Mesenchymal stem cell (in vitro differentiated cells and primary cell): ENCODE data around the gene HACE1.
A peak's percentile ranks its signal among the peaks of the same experiment; 100 is the strongest.

Experiments
- DNase-seq: peaks from one replicate; pipeline ENCODE4 v3.0.0-alpha.2; 2013
- H2AFZ ChIP-seq: one replicate; pipeline ENCODE4 v1.6.1; 2013; ENCODE audit warnings: low read depth, mild to moderate bottlenecking, control low read depth, inconsistent platforms, low read length, moderate library complexity
- H2AK5ac ChIP-seq: 2 replicates; pipeline ENCODE4 v1.6.1; 2013; ENCODE audit warnings: low read length, moderate library complexity, mild to moderate bottlenecking, inconsistent platforms; ENCODE audit not compliant: severe bottlenecking
- H2BK120ac ChIP-seq: one replicate; pipeline ENCODE4 v1.6.1; 2013; ENCODE audit warnings: low read depth, mild to moderate bottlenecking, inconsistent platforms, low read length, moderate library complexity
- H2BK12ac ChIP-seq, 2 experiments: one replicate each; pipeline ENCODE4 v1.6.1; 2013; ENCODE audit warnings: inconsistent platforms in 2 of 2, low read length in 2 of 2, mild to moderate bottlenecking in 2 of 2, moderate library complexity in 2 of 2, control low read depth in 1 of 2
- H2BK15ac ChIP-seq: one replicate; pipeline ENCODE4 v1.6.1; 2013; ENCODE audit warnings: mild to moderate bottlenecking, low read depth, inconsistent platforms; ENCODE audit not compliant: poor library complexity, severe bottlenecking
- H2BK5ac ChIP-seq: 2 replicates; pipeline ENCODE4 v1.6.1; 2013; ENCODE audit warnings: low read depth, mild to moderate bottlenecking, low read length, control low read depth, inconsistent platforms; ENCODE audit not compliant: poor library complexity, severe bottlenecking
- H3K14ac ChIP-seq, 2 experiments: one replicate each; pipeline ENCODE4 v1.6.1; 2013; ENCODE audit warnings: inconsistent platforms in 2 of 2, low read length in 2 of 2, control low read depth in 1 of 2, mild to moderate bottlenecking in 1 of 2, moderate library complexity in 1 of 2
- H3K18ac ChIP-seq, 2 experiments: one replicate each; pipeline ENCODE4 v1.6.1; 2013; ENCODE audit warnings: inconsistent platforms in 2 of 2, low read length in 2 of 2, control low read depth in 1 of 2, low read depth in 1 of 2, mild to moderate bottlenecking in 1 of 2
- H3K23ac ChIP-seq, 2 experiments: one replicate each; pipeline ENCODE4 v1.6.1; 2013; ENCODE audit warnings: inconsistent platforms in 2 of 2, low read length in 2 of 2, mild to moderate bottlenecking in 2 of 2, moderate library complexity in 2 of 2, control low read depth in 1 of 2
- H3K27ac ChIP-seq: 2 replicates; pipeline ENCODE4 v1.5.1; 2013; ENCODE audit warnings: mild to moderate bottlenecking, moderate library complexity, low read length, control low read depth, inconsistent platforms; ENCODE audit not compliant: poor library complexity, severe bottlenecking
- H3K27me3 ChIP-seq, 2 experiments: 2 replicates each; pipeline versions ENCODE4 v1.6.1 to v1.7.0; 2013; ENCODE audit warnings: low read length in 2 of 2, mild to moderate bottlenecking in 2 of 2, moderate library complexity in 2 of 2, control low read depth in 1 of 2, inconsistent platforms in 1 of 2; ENCODE audit not compliant: control insufficient read depth in 1 of 2, insufficient read depth in 1 of 2
- H3K36me3 ChIP-seq, 2 experiments: 2 replicates each; pipeline versions ENCODE4 v1.6.1 to v1.7.0; 2013; ENCODE audit warnings: low read length in 2 of 2, control low read depth in 1 of 2, inconsistent platforms in 1 of 2, low read depth in 1 of 2, mild to moderate bottlenecking in 1 of 2; ENCODE audit not compliant: insufficient read depth in 2 of 2, control insufficient read depth in 1 of 2
- H3K4ac ChIP-seq, 2 experiments: one replicate each; pipeline ENCODE4 v1.6.1; 2013; ENCODE audit warnings: inconsistent platforms in 2 of 2, low read length in 2 of 2, mild to moderate bottlenecking in 2 of 2, moderate library complexity in 2 of 2, control low read depth in 1 of 2, low read depth in 1 of 2
- H3K4me1 ChIP-seq: 2 replicates; pipeline ENCODE4 v1.6.1; 2013; ENCODE audit warnings: low read depth, low read length, control low read depth; ENCODE audit not compliant: control insufficient read depth, insufficient read depth
- H3K4me2 ChIP-seq: 2 replicates; pipeline ENCODE4 v1.6.1; 2013; ENCODE audit warnings: low read length, mild to moderate bottlenecking, inconsistent platforms; ENCODE audit not compliant: poor library complexity, severe bottlenecking
- H3K4me3 ChIP-seq, 2 experiments: 2 replicates each; pipeline versions ENCODE4 v1.5.1 to v1.7.0; 2013; ENCODE audit warnings: low read length in 2 of 2, mild to moderate bottlenecking in 2 of 2, control low read depth in 1 of 2, low read depth in 1 of 2; ENCODE audit not compliant: insufficient read depth in 1 of 2
- H3K79me1 ChIP-seq: replicated peaks from 2 replicates; pipeline ENCODE4 v1.6.1; 2013; ENCODE audit warnings: mild to moderate bottlenecking, control low read depth, low read length, inconsistent platforms; ENCODE audit not compliant: poor library complexity, severe bottlenecking
- H3K9ac ChIP-seq: 2 replicates; pipeline ENCODE4 v1.7.0; 2013; ENCODE audit warnings: mild to moderate bottlenecking, low read length, moderate library complexity
- H3K9me3 ChIP-seq: 2 replicates; pipeline ENCODE4 v1.7.0; 2013; ENCODE audit warnings: mild to moderate bottlenecking, low read length; ENCODE audit not compliant: control insufficient read depth
- H4K8ac ChIP-seq: one replicate; pipeline ENCODE4 v1.6.1; 2013; ENCODE audit warnings: inconsistent platforms, mild to moderate bottlenecking, low read length, moderate library complexity
- H4K91ac ChIP-seq: one replicate; pipeline ENCODE4 v1.6.1; 2013; ENCODE audit warnings: mild to moderate bottlenecking, low read length, inconsistent platforms
- WGBS: methylation state at CpG from one replicate; pipeline ENCODE4 v1.1.7; 2013; ENCODE audit warnings: mixed read lengths; 5-methylcytosine and 5-hydroxymethylcytosine counted together

Gene HACE1

GRCh38 chr6:104799134-104799657, 60.5 kb downstream of the HACE1 start:
- H3K18ac ChIP-seq: no peak overlapping the region
- no peaks in the 10 kb centered on the region for H3K9me3 ChIP-seq
- H3K36me3 ChIP-seq: peaks cover 6 to 8% of the 10 kb centered on the region in 2 experiments
- no peak overlapping the region for H2BK5ac ChIP-seq
- H2BK120ac ChIP-seq: no peak overlapping the region
- no peak overlapping the region for H3K14ac ChIP-seq
- H2BK12ac ChIP-seq: no peak overlapping the region
- DNase-seq: no peak
- H4K8ac ChIP-seq: no peak overlapping the region
- H3K4ac ChIP-seq: no peak overlapping the region
- no peaks in the 10 kb centered on the region for H3K4me1 ChIP-seq
- H2AFZ ChIP-seq: no peak overlapping the region
- no peak overlapping the region for H2AK5ac ChIP-seq
- H3K9ac ChIP-seq: no peak overlapping the region
- no peak overlapping the region for H3K4me2 ChIP-seq
- H3K27ac ChIP-seq: no peak overlapping the region
- H3K27me3 ChIP-seq: no peaks in the 10 kb centered on the region
- peaks cover 9% of the 10 kb centered on the region for H3K79me1 ChIP-seq
- no peak overlapping the region for H3K4me3 ChIP-seq
- H4K91ac ChIP-seq: no peak overlapping the region
- WGBS: 88% methylated on average over 2 of the region's 3 CpGs
- no peak overlapping the region for H3K23ac ChIP-seq
- no peak overlapping the region for H2BK15ac ChIP-seq

GRCh38 chr6:104796031-104796785, 63.5 kb downstream of the HACE1 start:
- H3K36me3 ChIP-seq: peaks cover 6 to 14% of the 10 kb centered on the region in 2 experiments
- H3K4ac ChIP-seq: no peak overlapping the region
- no peak overlapping the region for H2AK5ac ChIP-seq
- no peak overlapping the region for H3K14ac ChIP-seq
- no peak overlapping the region for H3K18ac ChIP-seq
- H3K79me1 ChIP-seq: peaks cover 8% of the 10 kb centered on the region
- no peak overlapping the region for H2BK5ac ChIP-seq
- no peak overlapping the region for H2AFZ ChIP-seq
- H3K4me2 ChIP-seq: no peak overlapping the region
- H3K4me1 ChIP-seq: no peaks in the 10 kb centered on the region
- H3K23ac ChIP-seq: no peak overlapping the region
- H4K91ac ChIP-seq: no peak overlapping the region
- no peak overlapping the region for H2BK120ac ChIP-seq
- no peak overlapping the region for H2BK15ac ChIP-seq
- no peak overlapping the region for H4K8ac ChIP-seq
- H2BK12ac ChIP-seq: no peak overlapping the region
- no peak overlapping the region for H3K9ac ChIP-seq
- H3K4me3 ChIP-seq: no peak overlapping the region
- H3K27ac ChIP-seq: no peak overlapping the region
- WGBS: 94% methylated on average over 2 of the region's 6 CpGs
- H3K27me3 ChIP-seq: no peaks in the 10 kb centered on the region
- no peak for DNase-seq
- H3K9me3 ChIP-seq: no peaks in the 10 kb centered on the region

DNA sequence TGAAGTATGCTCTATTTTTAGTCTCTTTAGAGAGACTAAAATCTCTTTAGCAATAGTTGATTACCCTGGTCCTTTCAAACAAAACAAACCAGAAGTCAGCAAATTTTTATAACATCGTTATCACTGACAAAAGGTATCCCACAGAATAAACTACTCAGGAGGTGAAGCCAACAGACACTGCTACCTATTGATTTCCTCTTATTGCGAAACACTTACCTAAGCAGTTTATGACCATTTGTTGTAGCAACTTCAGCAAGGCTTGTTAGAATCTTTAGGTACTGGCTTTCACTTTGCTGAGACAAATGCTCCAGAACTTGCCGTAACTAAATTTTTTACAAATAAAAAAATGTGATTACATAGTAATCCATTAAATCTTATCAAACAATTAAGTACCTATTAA, 64.4 kb downstream of the HACE1 start:
- no peak overlapping the region for H4K91ac ChIP-seq
- no peak overlapping the region for H2BK12ac ChIP-seq

DNA sequence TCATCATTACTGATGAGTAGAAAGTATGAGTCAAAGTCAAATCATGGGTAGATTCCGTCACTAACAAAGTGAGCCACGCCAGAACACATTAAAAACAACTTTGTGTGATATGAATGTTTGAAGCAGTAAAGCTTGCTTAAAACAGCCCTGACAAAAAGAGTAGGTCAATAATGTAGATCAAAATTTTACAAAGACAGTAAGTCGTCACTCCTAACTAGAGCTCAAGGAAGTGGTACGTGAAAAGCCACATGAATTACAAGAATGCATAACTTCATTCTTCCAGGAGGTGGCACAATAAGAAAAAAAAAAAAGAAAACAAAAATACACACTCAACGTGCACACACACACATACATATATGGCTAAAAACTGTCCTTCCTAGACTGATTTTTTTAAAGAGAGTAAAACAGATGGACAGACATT, 69.9 kb downstream of the HACE1 start:
- no peak overlapping the region for H2BK120ac ChIP-seq
- H2AFZ ChIP-seq: no peak overlapping the region
- no peak overlapping the region for H3K4ac ChIP-seq
- no peak overlapping the region for H4K91ac ChIP-seq
- H3K9me3 ChIP-seq: no peaks in the 10 kb centered on the region
- no peak overlapping the region for H2BK5ac ChIP-seq
- no peak overlapping the region for H2AK5ac ChIP-seq
- H3K4me2 ChIP-seq: no peak overlapping the region
- no peaks in the 10 kb centered on the region for H3K27me3 ChIP-seq
- peak overlapping the region; percentile 43 for H3K27ac ChIP-seq
- H3K36me3 ChIP-seq: peaks cover 0 to 7% of the 10 kb centered on the region in 2 experiments
- H3K4me1 ChIP-seq: peaks cover 3% of the 10 kb centered on the region
- no peak overlapping the region for H2BK12ac ChIP-seq
- 49% methylated on average over 4 of the region's 5 CpGs for WGBS
- H3K79me1 ChIP-seq: peaks cover 1% of the 10 kb centered on the region
- no peak overlapping the region for H3K14ac ChIP-seq
- H3K18ac ChIP-seq: no peak overlapping the region
- peak; percentile 61 for DNase-seq
- no peak overlapping the region for H3K4me3 ChIP-seq
- no peak overlapping the region for H4K8ac ChIP-seq
- H3K9ac ChIP-seq: peak overlapping the region; percentile 41
- no peak overlapping the region for H2BK15ac ChIP-seq
- H3K23ac ChIP-seq: no peak overlapping the region

More for the DNA sequence above, 64.4 kb downstream of the HACE1 start:
- no peak overlapping the region for H2AK5ac ChIP-seq
- H3K18ac ChIP-seq: no peak overlapping the region
- H3K27ac ChIP-seq: no peak overlapping the region
- no peak overlapping the region for H3K4me2 ChIP-seq
- peaks cover 6 to 13% of the 10 kb centered on the region in 2 experiments for H3K36me3 ChIP-seq
- no peak overlapping the region for H3K14ac ChIP-seq
- DNase-seq: no peak
- H3K27me3 ChIP-seq: no peaks in the 10 kb centered on the region
- no peak overlapping the region for H3K23ac ChIP-seq
- H3K4me3 ChIP-seq: no peak overlapping the region
- no peak overlapping the region for H3K4ac ChIP-seq
- H2BK5ac ChIP-seq: no peak overlapping the region
- no peak overlapping the region for H3K9ac ChIP-seq
- 93% methylated on average over 2 of the region's 3 CpGs for WGBS
- peaks cover 2% of the 10 kb centered on the region for H3K4me1 ChIP-seq
- H2BK15ac ChIP-seq: no peak overlapping the region
- peaks cover 7% of the 10 kb centered on the region for H3K79me1 ChIP-seq
- no peaks in the 10 kb centered on the region for H3K9me3 ChIP-seq
- no peak overlapping the region for H2BK120ac ChIP-seq
- no peak overlapping the region for H4K8ac ChIP-seq
- no peak overlapping the region for H2AFZ ChIP-seq
